ENCODE data around the gene MAPK1.
A peak's percentile ranks its signal among the peaks of the same experiment; 100 is the strongest.
"Not testable (repeated sequence)": the region's sequence is repeated elsewhere in the genome, so short reads cannot be mapped to it uniquely, and the experiment has no call there.

MAPK1 gene

GRCh38 chr22:21818487-21819182, 48.8 kb downstream of the MAPK1 start:
- no peak for DNase-seq (ENCODE audit: low read depth)

GRCh38 chr22:21817497-21817853, 50.0 kb downstream of the MAPK1 start:
- not testable (repeated sequence) for DNase-seq (ENCODE audit: low read depth)

GRCh38 chr22:21816787-21817496, 50.5 kb downstream of the MAPK1 start:
- peak; percentile 77 for DNase-seq (ENCODE audit: low read depth)

GRCh38 chr22:21816472-21816786, 51.0 kb downstream of the MAPK1 start:
- DNase-seq (ENCODE audit: low read depth) = no peak

- no peak for DNase-seq (ENCODE audit: low read depth)
These were observed 51.5 kb downstream of the MAPK1 start for GRCh38 chr22:21815958-21816357.

GRCh38 chr22:21815357-21815756, 52.1 kb downstream of the MAPK1 start:
- no peak for DNase-seq (ENCODE audit: low read depth)

- no peak for DNase-seq (ENCODE audit: low read depth)
These were observed 55.5 kb downstream of the MAPK1 start for GRCh38 chr22:21811982-21812381.

GRCh38 chr22:21807544-21808529, 59.6 kb downstream of the MAPK1 start:
- no peak for DNase-seq (ENCODE audit: low read depth)

- DNase-seq (ENCODE audit: low read depth) = not testable (repeated sequence)
These were observed 62.1 kb downstream of the MAPK1 start for GRCh38 chr22:21805325-21805724.

GRCh38 chr22:21803811-21804249, 63.6 kb downstream of the MAPK1 start:
- DNase-seq (ENCODE audit: low read depth) = no peak

GRCh38 chr22:21802673-21803072, 64.8 kb downstream of the MAPK1 start:
- DNase-seq (ENCODE audit: low read depth) = no peak

- no peak for DNase-seq (ENCODE audit: low read depth)
These were observed 65.4 kb downstream of the MAPK1 start for GRCh38 chr22:21802056-21802455.

- DNase-seq (ENCODE audit: low read depth) = not testable (repeated sequence)
These were observed 66.2 kb downstream of the MAPK1 start for GRCh38 chr22:21801304-21801644.

- DNase-seq (ENCODE audit: low read depth) = no peak
These were observed 66.7 kb downstream of the MAPK1 start for GRCh38 chr22:21800552-21801303.

- DNase-seq (ENCODE audit: low read depth) = no peak
These were observed 69.8 kb downstream of the MAPK1 start for GRCh38 chr22:21797444-21798221.

- DNase-seq (ENCODE audit: low read depth) = no peak
These were observed 70.6 kb downstream of the MAPK1 start for GRCh38 chr22:21796863-21797262.

GRCh38 chr22:21796231-21796630, 71.2 kb downstream of the MAPK1 start:
- DNase-seq (ENCODE audit: low read depth) = no peak

- not testable (repeated sequence) for DNase-seq (ENCODE audit: low read depth)
These were observed 73.7 kb downstream of the MAPK1 start for GRCh38 chr22:21793716-21794115.

GRCh38 chr22:21791635-21792625, 75.5 kb downstream of the MAPK1 start:
- DNase-seq (ENCODE audit: low read depth) = no peak

All from non-pigmented ciliary epithelial cell (primary cell).